ENCODE results near the gene TMEM270.

- TF ChIP-seq, protein P1, sequence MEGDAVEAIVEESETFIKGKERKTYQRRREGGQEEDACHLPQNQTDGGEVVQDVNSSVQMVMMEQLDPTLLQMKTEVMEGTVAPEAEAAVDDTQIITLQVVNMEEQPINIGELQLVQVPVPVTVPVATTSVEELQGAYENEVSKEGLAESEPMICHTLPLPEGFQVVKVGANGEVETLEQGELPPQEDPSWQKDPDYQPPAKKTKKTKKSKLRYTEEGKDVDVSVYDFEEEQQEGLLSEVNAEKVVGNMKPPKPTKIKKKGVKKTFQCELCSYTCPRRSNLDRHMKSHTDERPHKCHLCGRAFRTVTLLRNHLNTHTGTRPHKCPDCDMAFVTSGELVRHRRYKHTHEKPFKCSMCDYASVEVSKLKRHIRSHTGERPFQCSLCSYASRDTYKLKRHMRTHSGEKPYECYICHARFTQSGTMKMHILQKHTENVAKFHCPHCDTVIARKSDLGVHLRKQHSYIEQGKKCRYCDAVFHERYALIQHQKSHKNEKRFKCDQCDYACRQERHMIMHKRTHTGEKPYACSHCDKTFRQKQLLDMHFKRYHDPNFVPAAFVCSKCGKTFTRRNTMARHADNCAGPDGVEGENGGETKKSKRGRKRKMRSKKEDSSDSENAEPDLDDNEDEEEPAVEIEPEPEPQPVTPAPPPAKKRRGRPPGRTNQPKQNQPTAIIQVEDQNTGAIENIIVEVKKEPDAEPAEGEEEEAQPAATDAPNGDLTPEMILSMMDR (IDR thresholded peaks at IDR 0.05) = no peak
- no peak for TF ChIP-seq EP300 (IDR thresholded peaks at IDR 0.05)
- no peak for TF ChIP-seq POLR2AphosphoS5 (IDR thresholded peaks at IDR 0.05)
- no peak for TF ChIP-seq POLR2A (IDR thresholded peaks at IDR 0.05)
These were observed 4.0 kb upstream of the TMEM270 start for GRCh38 chr7:73856941-73857340.

Data from gastroesophageal sphincter (tissue), 3 donors.